SK-N-SH treated with all-trans-retinoic acid at 6 μM for 48 hours (cell line): Measurements from ENCODE around the gene CD40.

Experiments
- ARNTL ChIP-seq: fragments of 450-650 bp; formaldehyde crosslinking; IDR thresholded peaks from 2 replicates; pipeline ENCODE4 v1.5.0; 2020; ENCODE audit warnings: low read depth, mild to moderate bottlenecking, moderate library complexity, borderline replicate concordance
- ESRRG ChIP-seq: fragments of 250-450 bp; sonication (Bioruptor Pico); IDR thresholded peaks from 2 replicates; pipeline ENCODE4 v1.6.1; 2021; ENCODE audit warnings: mild to moderate bottlenecking
- ISL1 ChIP-seq: fragments of 250-450 bp; sonication (Bioruptor Pico); IDR thresholded peaks from 2 replicates; pipeline ENCODE4 v2.1.2; 2022; ENCODE audit warnings: mild to moderate bottlenecking, moderate library complexity
- OSR1 ChIP-seq: fragments of 250-450 bp; sonication (Bioruptor Pico); IDR thresholded peaks from 2 replicates; pipeline ENCODE4 v1.8.0; 2022; ENCODE audit warnings: moderate library complexity, mild to moderate bottlenecking, inconsistent platforms
- PPARA ChIP-seq: fragments of 250-450 bp; sonication (Bioruptor Pico); IDR thresholded peaks from 2 replicates; pipeline ENCODE4 v1.5.0; 2020; ENCODE audit warnings: mild to moderate bottlenecking, borderline replicate concordance
- RARB ChIP-seq: fragments of 250-450 bp; sonication (Bioruptor Pico); IDR thresholded peaks from 2 replicates; pipeline ENCODE4 v1.8.0; 2021; ENCODE audit warnings: mild to moderate bottlenecking, moderate library complexity
- TCF4 ChIP-seq: fragments of 250-450 bp; sonication (Bioruptor Pico); IDR thresholded peaks from 2 replicates; pipeline ENCODE4 v1.8.0; 2021; ENCODE audit warnings: mild to moderate bottlenecking, moderate library complexity, borderline replicate concordance
- ZFP30 ChIP-seq: fragments of 450-650 bp; formaldehyde crosslinking; IDR thresholded peaks from 2 replicates; pipeline ENCODE4 v1.5.0; 2022; ENCODE audit warnings: mild to moderate bottlenecking, moderate library complexity
- ZNF8 ChIP-seq: fragments of 450-650 bp; formaldehyde crosslinking; IDR thresholded peaks from 2 replicates; pipeline ENCODE4 v1.5.0; 2020; ENCODE audit warnings: mild to moderate bottlenecking, moderate library complexity
- TF ChIP-seq, protein P1 (sequence below): fragments of 250-450 bp; sonication (Bioruptor Pico); IDR thresholded peaks from 2 replicates; pipeline ENCODE4 v1.5.1; 2021; ENCODE audit warnings: mild to moderate bottlenecking, moderate library complexity
- TF ChIP-seq, protein P2 (sequence below): fragments of 250-450 bp; sonication (Bioruptor Pico); IDR thresholded peaks from 2 replicates; pipeline ENCODE4 v1.8.0; 2020; ENCODE audit warnings: mild to moderate bottlenecking, moderate library complexity, borderline replicate concordance

DNA sequence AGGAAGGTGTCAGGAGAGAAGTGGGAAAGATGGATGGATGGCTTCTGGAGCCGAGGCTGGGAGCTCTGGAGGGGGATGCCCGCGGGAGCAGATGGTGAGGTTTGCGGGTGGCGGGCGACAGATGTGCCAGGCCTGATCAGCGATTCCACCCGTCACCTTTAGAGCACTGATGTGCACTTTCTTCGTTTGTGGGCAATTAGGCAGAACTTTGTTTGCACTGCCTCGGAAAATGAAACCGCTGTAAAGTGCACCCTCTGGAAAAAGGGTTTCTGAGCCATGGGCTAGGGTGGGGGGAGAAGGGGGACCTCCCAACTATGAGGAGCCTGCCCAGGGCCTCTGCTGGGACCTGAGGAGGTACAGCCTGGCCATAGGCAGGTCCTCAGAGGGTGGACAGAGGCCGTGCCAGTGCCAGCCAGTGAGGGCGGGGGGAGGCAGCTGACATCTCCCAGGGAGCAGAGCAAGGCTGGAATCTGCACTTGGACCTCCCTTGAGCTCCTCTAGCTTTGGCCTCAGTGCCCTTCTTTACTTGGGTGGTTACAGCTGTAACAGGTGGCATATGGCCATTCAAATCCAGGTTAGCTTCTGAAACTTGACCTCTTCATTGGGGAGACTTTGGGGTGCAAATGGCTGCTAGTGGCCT lies 58.7 kb downstream of the CD40 start:
- TF ChIP-seq, protein P1, sequence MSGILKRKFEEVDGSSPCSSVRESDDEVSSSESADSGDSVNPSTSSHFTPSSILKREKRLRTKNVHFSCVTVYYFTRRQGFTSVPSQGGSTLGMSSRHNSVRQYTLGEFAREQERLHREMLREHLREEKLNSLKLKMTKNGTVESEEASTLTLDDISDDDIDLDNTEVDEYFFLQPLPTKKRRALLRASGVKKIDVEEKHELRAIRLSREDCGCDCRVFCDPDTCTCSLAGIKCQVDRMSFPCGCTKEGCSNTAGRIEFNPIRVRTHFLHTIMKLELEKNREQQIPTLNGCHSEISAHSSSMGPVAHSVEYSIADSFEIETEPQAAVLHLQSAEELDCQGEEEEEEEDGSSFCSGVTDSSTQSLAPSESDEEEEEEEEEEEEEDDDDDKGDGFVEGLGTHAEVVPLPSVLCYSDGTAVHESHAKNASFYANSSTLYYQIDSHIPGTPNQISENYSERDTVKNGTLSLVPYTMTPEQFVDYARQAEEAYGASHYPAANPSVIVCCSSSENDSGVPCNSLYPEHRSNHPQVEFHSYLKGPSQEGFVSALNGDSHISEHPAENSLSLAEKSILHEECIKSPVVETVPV (CRISPR knock-in tag) = no peak
- TF ChIP-seq ARNTL (CRISPR knock-in tag) (no peak), RARB (CRISPR knock-in tag) (no peak), OSR1 (CRISPR knock-in tag) (no peak), ESRRG (CRISPR knock-in tag) (no peak), PPARA (CRISPR knock-in tag) (no peak), ZNF8 (CRISPR knock-in tag) (no peak), ZFP30 (no peak), ISL1 (CRISPR knock-in tag) (no peak), TCF4 (no peak)
- TF ChIP-seq, protein P2, sequence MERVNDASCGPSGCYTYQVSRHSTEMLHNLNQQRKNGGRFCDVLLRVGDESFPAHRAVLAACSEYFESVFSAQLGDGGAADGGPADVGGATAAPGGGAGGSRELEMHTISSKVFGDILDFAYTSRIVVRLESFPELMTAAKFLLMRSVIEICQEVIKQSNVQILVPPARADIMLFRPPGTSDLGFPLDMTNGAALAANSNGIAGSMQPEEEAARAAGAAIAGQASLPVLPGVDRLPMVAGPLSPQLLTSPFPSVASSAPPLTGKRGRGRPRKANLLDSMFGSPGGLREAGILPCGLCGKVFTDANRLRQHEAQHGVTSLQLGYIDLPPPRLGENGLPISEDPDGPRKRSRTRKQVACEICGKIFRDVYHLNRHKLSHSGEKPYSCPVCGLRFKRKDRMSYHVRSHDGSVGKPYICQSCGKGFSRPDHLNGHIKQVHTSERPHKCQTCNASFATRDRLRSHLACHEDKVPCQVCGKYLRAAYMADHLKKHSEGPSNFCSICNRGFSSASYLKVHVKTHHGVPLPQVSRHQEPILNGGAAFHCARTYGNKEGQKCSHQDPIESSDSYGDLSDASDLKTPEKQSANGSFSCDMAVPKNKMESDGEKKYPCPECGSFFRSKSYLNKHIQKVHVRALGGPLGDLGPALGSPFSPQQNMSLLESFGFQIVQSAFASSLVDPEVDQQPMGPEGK = no peak
